ENCODE data around the gene PBX1.

GRCh38 chr1:164895026-164895912 lies 336.3 kb downstream of the PBX1 start:
- TF ChIP-seq POLR2A (IDR thresholded peaks at IDR 0.05) (no peak), POLR2AphosphoS5 (IDR thresholded peaks at IDR 0.05) (no peak), CTCF (IDR thresholded peaks at IDR 0.05) (no peak)
